ENCODE measurements around the gene FSTL4. TPM values are rescaled to one million over a fixed set of nuclear protein-coding genes. Genes with fewer than 3 reads are reported as not detected.

The FSTL4 gene
- total RNA-seq, 1 experiment from 2014 or later: not detected

- H3K4me1 ChIP-seq (replicated peaks; ENCODE audit: insufficient read depth): peaks cover 36% of the 10 kb centered on the region
- no peaks in the 10 kb centered on the region for H3K9me2 ChIP-seq (ENCODE audit: insufficient read depth)
- no peaks in the 10 kb centered on the region for H3K79me2 ChIP-seq (ENCODE audit: low read depth)
- no peak overlapping the region for H3K4me2 ChIP-seq
- no peaks in the 10 kb centered on the region for H3K9me3 ChIP-seq (ENCODE audit: insufficient read depth, low read depth)
- H3K4me3 ChIP-seq: no peak overlapping the region
- DNase-seq: no peak
- no peak overlapping the region for H2AFZ ChIP-seq
- ChIA-PET POLR2A (ENCODE audit: unreplicated experiment) (no interaction called here), CTCF (no interaction called here)
- intact Hi-C loops (cut with micrococcal nuclease; ENCODE audit: unreplicated experiment): no loop called here
- H3K27ac ChIP-seq: peak overlapping the region; percentile 56; the same call in 1 of the 2 replicates
- no peaks in the 10 kb centered on the region for H3K36me3 ChIP-seq (ENCODE audit: low read depth)
- H3F3A ChIP-seq (ENCODE audit: insufficient read depth, low read depth): 0 out of 2 replicates have a peak, but pooled peaks cover 7% of the 10 kb centered on the region
- no peaks in the 10 kb centered on the region for H4K20me1 ChIP-seq (ENCODE audit: insufficient read depth)
- BruUV-seq (replicated peaks): no TSS peak
- no peaks in the 10 kb centered on the region for H3K27me3 ChIP-seq (ENCODE audit: insufficient read depth, low read depth)
- no peak for TF ChIP-seq CTCF (conservative IDR thresholded peaks at IDR 0.05)
Observed at GRCh38 chr5:133506181-133506580, 106.2 kb downstream of the FSTL4 start.

GRCh38 chr5:133503511-133503910, 108.8 kb downstream of the FSTL4 start:
- H3K27ac ChIP-seq: no peak overlapping the region
- no peaks in the 10 kb centered on the region for H3K9me3 ChIP-seq (ENCODE audit: insufficient read depth, low read depth)
- 0 out of 2 replicates have a peak, but pooled peaks cover 2% of the 10 kb centered on the region for H3F3A ChIP-seq (ENCODE audit: insufficient read depth, low read depth)
- H3K36me3 ChIP-seq (ENCODE audit: low read depth): no peaks in the 10 kb centered on the region
- no peak overlapping the region for H2AFZ ChIP-seq
- peaks cover 20% of the 10 kb centered on the region for H3K4me1 ChIP-seq (replicated peaks; ENCODE audit: insufficient read depth)
- ChIA-PET CTCF (no interaction called here), POLR2A (ENCODE audit: unreplicated experiment) (no interaction called here)
- no peaks in the 10 kb centered on the region for H3K9me2 ChIP-seq (ENCODE audit: insufficient read depth)
- no peak for TF ChIP-seq EZH2 (IDR thresholded peaks at IDR 0.05; ENCODE audit: low read depth)
- DNase-seq: no peak
- no peaks in the 10 kb centered on the region for H3K79me2 ChIP-seq (ENCODE audit: low read depth)
- no peak overlapping the region for H3K4me2 ChIP-seq
- no peak overlapping the region for H3K4me3 ChIP-seq
- BruUV-seq (replicated peaks): no TSS peak
- no peaks in the 10 kb centered on the region for H4K20me1 ChIP-seq (ENCODE audit: insufficient read depth)
- no peaks in the 10 kb centered on the region for H3K27me3 ChIP-seq (ENCODE audit: insufficient read depth, low read depth)
- intact Hi-C loops (cut with micrococcal nuclease; ENCODE audit: unreplicated experiment): no loop called here

- Histone ChIP-seq H3K27me3 (ENCODE audit: insufficient read depth, low read depth) (no peaks in the 10 kb centered on the region), H3K4me1 (replicated peaks; ENCODE audit: insufficient read depth) (no peaks in the 10 kb centered on the region), H3K9me3 (ENCODE audit: insufficient read depth, low read depth) (no peaks in the 10 kb centered on the region), H3K27ac (no peak overlapping the region), H3F3A (ENCODE audit: insufficient read depth, low read depth) (no peaks in the 10 kb centered on the region), H3K79me2 (ENCODE audit: low read depth) (no peaks in the 10 kb centered on the region), H3K9me2 (ENCODE audit: insufficient read depth) (no peaks in the 10 kb centered on the region), H4K20me1 (ENCODE audit: insufficient read depth) (no peaks in the 10 kb centered on the region), H3K4me3 (no peak overlapping the region), H3K4me2 (no peak overlapping the region), H2AFZ (no peak overlapping the region), H3K36me3 (ENCODE audit: low read depth) (no peaks in the 10 kb centered on the region)
- CTCF ChIA-PET: no interaction called here
- DNase-seq: no peak
- POLR2A ChIA-PET (ENCODE audit: unreplicated experiment): no interaction called here
- no TSS peak for BruUV-seq (replicated peaks)
- intact Hi-C loops (cut with micrococcal nuclease; ENCODE audit: unreplicated experiment): no loop called here
- no peak for TF ChIP-seq CTCF (conservative IDR thresholded peaks at IDR 0.05)
- no peak for TF ChIP-seq EZH2 (IDR thresholded peaks at IDR 0.05; ENCODE audit: low read depth)
Observed at GRCh38 chr5:133499895-133500294, 112.4 kb downstream of the FSTL4 start.

- no peak overlapping the region for H2AFZ ChIP-seq
- no peaks in the 10 kb centered on the region for H3K9me3 ChIP-seq (ENCODE audit: insufficient read depth, low read depth)
- BruUV-seq (replicated peaks): no TSS peak
- no peak overlapping the region for H3K4me2 ChIP-seq
- H3F3A ChIP-seq (ENCODE audit: insufficient read depth, low read depth): no peaks in the 10 kb centered on the region
- no peaks in the 10 kb centered on the region for H4K20me1 ChIP-seq (ENCODE audit: insufficient read depth)
- no peak for DNase-seq
- intact Hi-C loops (cut with micrococcal nuclease; ENCODE audit: unreplicated experiment): no loop called here
- H3K4me3 ChIP-seq: no peak overlapping the region
- no peaks in the 10 kb centered on the region for H3K9me2 ChIP-seq (ENCODE audit: insufficient read depth)
- no peak overlapping the region for H3K27ac ChIP-seq
- ChIA-PET POLR2A (ENCODE audit: unreplicated experiment) (no interaction called here), CTCF (no interaction called here)
- H3K27me3 ChIP-seq (ENCODE audit: insufficient read depth, low read depth): no peaks in the 10 kb centered on the region
- no peaks in the 10 kb centered on the region for H3K4me1 ChIP-seq (replicated peaks; ENCODE audit: insufficient read depth)
- TF ChIP-seq EZH2 (IDR thresholded peaks at IDR 0.05; ENCODE audit: low read depth) (no peak), CTCF (conservative IDR thresholded peaks at IDR 0.05) (no peak)
- H3K79me2 ChIP-seq (ENCODE audit: low read depth): no peaks in the 10 kb centered on the region
- no peaks in the 10 kb centered on the region for H3K36me3 ChIP-seq (ENCODE audit: low read depth)
Observed at GRCh38 chr5:133497608-133498348, 114.6 kb downstream of the FSTL4 start.
